Measurements from ENCODE around the gene BANF2.
"Not testable (repeated sequence)": the region's sequence is repeated elsewhere in the genome, so short reads cannot be mapped to it uniquely, and the experiment has no call there.

The BANF2 gene

DNA sequence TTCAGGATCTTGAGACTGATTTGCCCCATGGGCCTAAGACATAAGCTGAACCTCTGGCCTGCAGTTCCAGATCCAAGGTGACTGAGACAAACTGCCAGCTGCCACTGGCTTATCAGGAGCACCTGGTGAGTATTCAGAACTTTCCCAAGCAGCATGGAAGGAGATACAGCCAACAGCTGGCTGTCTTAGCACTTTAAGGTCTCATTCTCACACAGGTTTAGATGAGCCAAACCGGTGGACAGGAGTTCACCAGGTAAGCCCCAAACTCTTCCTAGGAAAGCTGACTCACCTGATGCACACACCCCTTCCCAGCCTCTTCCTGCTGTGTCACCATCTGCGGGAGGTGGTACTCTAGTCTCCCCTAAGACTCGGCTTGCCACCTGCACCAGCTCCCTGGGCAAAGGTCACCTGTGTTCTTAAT is at the start of gene BANF2:
Gene BANF2, plus strand, starts transcription at position 36 of the 421 bp plus-strand sequence. CDS start 25,060 bp downstream, outside the sequence.
- no peak for DNase-seq (ENCODE audit: low read depth)

DNA sequence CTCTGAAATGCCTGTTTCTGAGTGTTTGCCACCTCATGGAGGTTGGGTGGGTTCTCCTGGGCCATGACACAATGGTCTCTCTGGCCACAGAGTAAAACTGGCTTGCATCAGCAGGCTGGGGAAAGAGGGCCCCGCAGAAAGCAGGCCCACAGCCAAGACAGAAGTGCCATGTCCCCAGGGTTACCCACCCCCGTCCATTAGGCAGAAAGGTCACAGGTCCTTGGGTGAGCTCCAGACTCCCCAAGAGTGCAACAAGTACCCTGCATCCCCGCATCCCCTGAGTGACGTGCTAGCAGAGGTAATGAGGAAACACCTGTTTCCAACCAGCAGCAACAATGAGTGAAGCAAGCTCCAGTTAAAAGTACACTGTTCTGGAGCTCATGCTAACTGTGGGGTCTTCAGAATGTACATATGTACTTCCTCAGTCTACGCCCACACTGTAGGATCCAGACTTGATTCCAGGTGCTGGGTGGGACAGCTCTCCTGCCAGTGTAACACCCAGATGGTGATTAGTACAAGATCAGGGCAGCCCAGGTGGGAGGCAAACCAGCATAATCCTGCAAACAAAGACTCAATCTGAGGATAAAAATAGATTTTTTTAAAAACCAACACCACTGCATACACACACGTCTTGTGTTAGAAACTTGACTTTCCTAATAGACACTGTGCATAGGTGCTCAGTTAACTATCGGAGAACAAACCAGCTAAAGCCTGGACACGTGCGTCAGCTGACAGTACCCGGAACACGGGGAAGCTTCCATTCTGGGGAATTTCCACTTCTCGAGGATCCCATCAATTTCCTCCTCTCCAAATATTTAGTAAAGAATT is 49.3 kb upstream of the BANF2 start:
- no peak for DNase-seq (ENCODE audit: low read depth)

DNA sequence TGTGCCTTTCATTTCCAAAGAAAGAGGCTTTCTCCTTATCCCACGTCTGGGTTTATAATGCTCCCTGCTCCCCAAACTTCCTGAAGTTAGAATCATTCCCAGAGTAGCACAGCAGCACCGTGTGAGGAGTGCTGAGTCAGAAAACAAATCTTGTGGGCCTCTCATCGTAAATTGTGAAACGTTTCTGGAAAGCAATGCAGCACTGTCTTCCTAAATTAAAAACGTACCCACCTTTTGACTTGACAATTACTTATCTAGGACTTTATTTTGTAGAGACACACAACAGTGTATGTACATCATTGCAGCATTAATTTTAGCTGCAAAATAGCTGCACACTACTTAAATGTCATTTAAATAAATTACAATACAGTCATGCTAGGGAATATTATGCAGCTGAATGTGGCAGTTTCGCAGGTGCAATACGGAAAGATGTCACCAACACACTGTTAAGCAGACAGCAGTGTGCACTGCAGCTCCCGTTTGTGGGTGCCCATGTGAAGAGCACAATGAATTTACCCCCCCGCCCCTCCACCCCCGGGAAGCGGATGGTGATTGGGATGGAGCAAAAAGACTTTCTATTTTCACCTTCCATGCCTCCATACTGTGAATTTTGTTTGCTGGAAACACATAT is 48.5 kb upstream of the BANF2 start:
- DNase-seq (ENCODE audit: low read depth): no peak

DNA sequence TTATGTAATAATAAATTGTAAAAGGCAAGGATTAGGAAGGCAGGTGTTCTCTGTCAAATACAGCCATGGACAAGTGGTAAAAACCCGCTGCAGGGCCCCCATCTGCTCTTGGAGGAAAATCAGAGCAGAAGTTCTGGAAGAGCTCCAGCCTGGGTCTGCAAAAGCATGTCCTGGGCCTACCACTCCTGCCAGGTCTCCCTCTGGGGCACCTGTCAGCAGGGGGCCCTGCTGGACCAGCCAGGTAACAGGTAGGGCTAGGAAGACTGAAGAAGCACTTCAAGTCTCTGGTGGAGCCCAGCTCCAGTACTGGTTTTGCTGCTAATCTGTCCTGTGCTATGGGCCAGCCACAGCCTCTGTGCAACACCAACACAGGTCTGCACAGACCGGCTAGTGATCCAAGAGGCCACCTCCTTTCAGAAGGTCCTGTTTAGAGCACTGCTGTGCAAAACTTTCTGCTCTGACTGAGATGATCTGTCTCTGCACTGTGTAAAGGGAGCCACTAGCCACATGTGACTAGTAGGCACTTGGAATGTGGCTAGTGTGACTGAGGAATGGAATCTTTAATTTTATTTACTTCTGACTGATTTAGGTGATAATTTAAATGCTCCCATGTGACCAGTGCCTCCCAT is 47.9 kb upstream of the BANF2 start:
- DNase-seq (ENCODE audit: low read depth): no peak

DNA sequence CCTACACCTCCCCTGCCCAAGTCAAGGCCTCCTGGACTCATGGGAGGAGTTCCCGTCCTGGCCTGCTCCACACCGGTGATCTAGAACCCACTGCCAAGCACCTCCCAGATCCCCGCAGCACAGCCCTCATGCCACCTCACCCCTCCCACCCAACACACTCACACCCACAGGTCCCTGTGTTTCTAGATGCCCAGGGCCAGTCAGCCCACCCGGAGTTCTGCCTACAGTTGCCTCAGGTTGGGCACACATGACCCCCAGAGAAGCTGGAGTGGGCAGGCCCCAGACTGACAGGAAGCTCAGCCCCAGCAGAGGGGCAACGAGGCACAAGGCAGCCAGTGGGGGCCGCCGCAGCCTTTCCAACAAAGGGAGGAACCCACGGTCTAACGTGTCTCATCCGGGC is 47.4 kb upstream of the BANF2 start:
- no peak for DNase-seq (ENCODE audit: low read depth)

DNA sequence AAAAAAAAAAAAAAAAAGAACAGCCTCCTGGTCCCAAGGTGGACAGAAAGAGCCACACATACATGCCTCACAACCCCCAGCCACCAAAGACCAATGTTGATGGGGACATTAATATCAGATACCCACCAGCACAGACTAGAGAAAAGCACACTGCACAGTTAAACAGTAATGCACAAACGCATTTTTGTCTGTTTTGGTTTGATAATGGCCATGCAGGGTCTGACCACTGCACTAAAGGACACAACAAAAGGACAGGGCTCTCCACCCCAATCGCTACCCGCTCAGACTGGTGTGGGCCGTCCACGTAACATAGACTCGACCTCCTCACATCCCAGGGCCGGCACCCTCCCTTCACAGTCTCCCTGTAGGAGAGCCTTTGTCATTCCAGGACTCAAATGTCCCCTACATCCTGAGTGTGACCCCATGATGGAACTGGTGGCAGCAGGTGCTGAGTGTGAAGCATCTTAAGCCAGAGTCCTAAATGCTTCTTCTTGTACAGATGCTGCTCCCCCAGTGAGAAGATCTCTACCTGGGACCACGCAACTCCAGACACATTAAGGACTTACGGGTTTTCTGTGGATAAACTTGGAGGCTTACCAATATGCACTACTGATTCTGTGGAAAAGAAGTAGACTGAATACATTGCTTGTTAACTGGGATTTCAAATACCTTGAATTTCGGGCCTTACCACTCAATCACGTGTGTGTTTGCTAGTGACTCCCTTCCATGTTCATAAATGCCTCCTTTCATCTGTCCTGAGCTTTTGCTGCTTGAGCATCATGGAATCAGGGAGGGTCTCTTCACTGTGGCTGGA is 45.7 kb upstream of the BANF2 start:
- no peak for DNase-seq (ENCODE audit: low read depth)

DNA sequence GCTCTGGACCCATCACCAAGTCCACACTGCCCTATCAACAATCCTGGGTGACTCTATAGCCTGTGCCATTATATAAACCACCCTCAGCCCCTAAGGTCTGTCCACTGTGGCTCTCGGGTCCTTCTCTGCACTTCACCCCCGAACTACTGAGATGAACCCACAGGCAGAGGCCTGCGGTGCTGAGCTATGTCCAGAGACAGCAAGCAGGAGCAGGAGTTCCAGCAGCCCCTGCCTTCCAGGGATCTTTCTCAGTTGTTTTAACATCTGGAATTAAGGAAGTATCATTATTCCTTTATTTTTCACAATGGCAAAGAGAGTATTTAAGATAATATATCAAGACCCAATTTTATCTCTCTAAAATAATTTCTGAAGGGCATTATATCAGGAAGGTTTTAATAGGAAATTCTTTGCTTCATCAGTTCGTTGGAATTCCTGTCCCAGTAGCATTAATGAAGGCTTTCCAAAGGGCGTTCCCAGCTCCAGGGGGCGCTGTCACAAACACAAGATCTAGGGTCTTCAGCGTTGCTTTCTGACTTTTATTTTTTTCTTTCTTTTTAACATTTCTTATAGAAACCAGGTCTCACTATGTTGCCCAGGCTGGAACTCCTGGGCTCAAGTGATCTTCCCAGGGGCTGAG is 45.0 kb upstream of the BANF2 start:
- DNase-seq (ENCODE audit: low read depth): peak; percentile 71

DNA sequence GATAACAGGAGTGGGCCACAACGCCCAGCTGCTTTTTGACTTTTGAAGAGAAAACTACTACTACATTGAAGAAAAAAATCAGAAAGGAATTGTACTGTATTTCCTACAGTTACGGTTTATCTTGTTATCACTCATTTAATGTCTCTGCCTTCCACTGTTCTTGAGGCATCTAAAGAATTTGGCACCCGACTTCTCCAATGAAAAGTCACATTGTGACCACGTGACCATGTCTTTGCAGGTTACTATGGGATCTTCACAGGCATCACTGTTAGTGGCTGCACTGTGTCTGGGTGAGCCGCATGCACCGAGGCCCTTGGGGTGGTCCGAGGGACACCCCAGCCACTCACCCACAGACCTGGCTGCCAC is 44.5 kb upstream of the BANF2 start:
- peak; percentile 16 for DNase-seq (ENCODE audit: low read depth)

DNA sequence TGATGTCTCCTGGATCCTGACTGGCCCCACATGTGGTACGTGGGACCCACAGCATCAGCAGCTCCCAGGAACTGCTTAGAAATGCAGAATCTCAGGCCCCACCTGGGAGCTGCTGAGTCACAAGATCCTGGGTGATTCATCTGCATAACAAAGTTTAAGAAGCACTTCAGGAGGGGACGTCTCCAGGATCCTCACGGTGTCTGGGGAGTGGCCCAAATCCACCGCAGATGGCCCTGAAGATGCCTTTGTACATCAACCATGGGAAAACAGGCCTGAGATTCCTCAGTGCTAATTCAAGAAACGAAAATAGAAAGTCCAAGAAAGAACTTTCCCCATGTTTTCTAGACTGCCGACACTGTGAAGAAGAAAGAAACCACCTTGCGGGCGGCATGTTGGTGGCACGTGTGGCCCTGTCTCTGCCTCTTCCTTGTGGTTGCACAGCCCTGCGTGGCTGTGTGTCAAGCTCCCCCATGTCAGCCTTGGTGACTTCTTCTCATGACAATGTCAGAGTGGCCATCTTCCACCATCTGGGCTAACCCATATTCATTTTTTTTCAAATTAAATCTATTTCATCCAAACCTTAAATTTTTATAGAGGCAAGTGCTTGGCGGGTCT is 43.8 kb upstream of the BANF2 start:
- peak; percentile 37 for DNase-seq (ENCODE audit: low read depth)

DNA sequence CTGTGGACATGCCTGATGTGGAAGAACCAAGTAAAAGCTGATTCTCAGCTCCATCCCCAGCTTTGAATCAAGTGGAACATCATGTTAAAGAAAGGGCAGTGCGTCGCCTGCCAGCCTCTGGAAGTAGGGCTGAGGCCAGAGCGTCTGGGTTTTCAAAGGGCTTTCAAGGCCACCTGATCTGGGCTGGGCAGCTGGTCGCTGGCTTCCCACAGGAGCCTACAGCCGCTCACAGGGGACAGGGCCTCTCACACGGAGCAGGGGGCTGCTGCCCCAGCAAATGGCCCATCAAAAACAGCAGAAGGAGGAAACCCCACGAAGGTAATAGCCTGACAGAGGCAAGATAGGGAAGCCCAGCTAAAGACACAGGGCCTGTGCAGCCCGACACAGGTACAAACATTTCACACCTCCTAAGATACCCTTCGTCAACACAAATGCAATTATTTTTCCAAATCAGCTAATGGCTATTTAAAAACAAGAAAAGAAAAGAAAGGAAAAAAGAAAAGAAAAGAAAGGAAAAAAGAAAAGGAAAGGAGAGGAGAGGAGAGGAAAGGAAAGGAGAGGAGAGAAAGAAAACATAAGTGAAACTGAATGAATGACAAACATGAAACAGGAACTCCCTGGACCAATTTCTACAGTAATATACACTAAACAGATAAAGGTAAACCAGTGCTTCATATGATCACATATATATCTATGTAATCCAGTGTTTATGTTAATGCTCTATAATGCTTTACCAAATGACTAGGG is 42.5 kb upstream of the BANF2 start:
- no peak for DNase-seq (ENCODE audit: low read depth)

DNA sequence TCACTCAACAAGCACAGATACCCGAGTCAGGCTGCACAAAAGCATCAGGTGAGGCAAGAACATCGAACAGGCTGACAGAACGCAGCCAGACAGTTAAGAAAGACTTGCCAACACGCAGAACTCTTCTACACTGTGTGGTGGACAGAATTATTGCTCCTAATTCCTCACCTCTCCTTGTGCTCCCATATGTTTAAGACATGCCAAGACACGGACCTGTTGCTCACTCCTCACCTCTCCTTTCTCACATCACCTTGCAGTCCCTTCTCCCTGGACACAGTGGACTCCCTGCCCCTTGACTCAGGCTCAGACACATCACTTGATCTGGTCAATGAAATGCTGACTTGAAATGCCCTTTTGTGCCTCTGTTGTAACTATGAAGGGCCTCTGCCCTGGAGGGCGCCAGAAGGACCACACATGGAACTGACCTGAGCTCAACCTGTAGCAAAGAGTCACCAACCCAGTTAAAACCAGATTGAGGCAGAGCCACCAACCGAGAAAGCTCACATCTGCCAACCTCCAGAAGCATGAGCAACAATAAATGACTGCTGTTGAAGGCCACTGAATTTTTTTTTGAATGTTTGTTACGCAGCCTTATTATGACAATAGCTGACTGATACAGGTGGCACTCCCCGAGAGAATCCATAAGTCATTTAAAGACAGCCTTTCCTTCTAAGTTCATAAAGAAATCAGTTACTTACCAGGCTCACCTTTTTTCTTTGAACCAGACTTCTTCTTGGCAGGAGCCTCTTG is 41.7 kb upstream of the BANF2 start:
- DNase-seq (ENCODE audit: low read depth): no peak

DNA sequence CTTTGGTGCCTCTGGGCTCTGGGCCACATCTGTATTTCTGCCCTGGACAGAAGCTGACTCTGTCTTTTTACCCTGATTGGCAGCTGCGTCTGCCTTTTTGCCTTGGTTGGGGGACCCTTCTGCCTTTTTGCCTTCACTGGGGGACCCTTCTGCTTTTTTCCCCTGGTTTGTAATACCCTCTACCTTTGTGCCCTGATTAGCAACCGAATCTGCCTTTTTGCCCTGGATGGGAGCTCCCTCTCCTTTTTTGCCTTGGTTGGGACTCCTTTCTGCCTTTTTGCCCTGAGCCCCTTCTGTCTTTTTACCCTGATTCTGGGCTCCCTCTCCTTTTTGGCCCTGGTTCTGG is 41.1 kb upstream of the BANF2 start:
- no peak for DNase-seq (ENCODE audit: low read depth)

DNA sequence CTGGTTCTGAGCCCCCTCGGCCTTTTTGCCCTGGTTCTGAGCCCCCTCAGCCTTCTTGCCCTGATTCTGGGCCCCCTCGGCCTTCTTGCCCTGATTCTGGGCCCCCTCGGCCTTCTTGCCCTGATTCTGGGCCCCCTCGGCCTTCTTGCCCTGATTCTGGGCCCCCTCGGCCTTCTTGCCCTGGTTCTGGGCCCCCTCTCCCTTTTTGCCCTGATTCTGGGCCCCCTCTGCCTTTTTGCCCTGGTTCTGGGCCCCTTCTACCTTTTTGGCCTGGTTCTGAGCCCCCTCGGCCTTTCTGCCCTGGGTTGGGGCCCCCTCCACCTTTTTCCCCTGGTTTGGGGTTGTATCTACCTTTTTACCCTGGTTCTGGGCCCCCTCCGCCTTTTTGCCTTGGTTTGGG is 40.4 kb upstream of the BANF2 start:
- not testable (repeated sequence) for DNase-seq (ENCODE audit: low read depth)

DNA sequence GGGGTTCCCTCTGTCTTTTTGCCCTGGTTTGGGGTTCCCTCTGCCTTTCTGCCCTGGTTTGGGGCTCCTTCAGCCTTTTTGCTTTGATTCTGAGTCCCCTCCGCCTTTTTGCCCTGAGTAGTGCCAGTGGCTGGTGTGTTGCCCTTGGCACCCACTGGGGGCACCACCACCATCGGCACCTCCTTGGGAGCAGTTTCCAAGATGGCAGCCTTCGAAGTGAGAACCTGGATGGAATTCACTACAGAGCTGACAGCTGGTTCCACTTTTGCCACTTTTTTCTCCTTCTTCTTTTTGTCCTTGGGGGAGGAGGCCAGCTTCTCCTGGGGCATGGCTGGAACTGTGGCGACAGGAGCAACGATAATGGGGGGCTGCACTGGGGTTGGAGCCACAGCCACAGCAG is 40.0 kb upstream of the BANF2 start:
- no peak for DNase-seq (ENCODE audit: low read depth)

DNA sequence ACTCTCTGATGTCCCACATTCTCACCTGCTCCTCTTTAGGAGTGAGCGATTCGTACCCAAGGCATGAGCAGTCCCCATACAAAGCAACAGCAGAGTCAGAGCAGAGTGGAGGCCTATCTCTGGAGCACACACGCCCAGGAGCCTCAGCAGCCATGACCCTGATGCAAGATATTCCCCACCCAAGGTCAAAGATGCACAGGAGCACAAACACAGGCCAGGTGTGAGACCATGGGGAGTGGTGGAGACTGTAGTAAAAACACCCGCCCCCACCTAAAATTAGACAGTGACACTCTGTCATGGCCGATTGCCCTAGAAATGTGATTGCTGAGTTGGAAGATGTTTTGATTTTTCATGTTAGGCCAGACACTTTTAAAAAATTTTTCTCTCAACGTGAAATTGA is 39.1 kb upstream of the BANF2 start:
- DNase-seq (ENCODE audit: low read depth): no peak

DNA sequence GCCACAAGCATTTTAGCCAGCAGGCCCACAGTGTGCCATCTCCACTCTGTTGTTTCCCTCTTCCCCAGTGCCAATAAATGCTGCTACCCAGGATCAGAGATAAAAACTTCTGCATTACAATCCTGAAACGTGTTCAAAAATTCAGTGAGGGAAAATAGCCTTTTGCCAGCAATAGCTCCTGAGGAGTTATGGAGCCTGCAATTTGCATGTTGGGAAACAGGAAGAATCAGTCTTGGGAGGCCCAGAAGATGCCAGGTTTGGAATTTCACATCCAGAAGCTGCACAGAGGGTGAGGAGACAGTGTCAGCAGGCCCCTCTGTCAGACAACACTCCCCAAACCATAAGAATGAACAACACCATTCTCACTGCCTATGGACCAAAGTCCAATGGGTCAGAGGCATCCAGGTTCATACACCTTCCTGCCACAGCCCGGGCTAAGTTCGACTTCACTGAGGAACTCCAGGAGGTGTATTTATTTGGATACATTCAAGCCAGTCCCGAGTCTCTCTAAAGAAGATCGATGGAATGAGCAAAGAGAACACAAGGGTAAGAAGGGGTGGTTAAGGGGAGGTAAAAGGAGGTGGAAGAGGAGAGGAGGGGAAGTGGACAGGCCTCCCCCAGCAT is 38.5 kb upstream of the BANF2 start:
- DNase-seq (ENCODE audit: low read depth): no peak

DNA sequence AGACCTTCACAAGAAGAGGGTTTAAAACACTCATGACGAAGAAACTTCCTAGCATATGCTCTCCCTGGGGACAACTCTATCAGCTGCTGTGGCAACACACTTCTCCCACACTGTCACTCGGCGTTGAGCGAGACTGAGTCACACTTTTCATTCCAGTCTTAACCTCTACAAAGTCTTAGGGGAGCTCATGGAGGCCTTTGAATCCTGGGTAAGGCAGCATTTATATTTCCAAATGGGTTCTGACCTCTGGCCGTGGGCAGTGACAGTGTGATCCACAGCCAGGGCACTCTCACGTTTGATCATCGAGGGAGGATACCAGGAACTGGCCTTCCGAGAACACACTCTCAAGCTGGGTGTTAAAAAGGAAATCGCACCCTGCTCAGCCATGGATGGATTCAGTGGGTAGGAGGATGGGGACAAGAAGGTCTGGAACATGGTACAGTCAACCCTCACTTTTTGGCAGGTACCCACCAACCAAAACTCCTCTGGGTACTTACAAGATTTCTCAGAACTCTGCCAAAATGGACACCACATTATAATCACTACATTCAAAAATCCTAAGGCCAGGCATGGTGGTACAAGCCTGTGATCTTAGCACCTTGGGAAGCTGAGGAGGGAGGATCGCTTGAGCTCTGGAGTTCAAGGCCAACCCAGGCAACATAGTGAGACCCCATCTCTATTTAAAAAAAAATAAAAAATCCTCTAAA is 37.3 kb upstream of the BANF2 start:
- peak; percentile 17 for DNase-seq (ENCODE audit: low read depth)

DNA sequence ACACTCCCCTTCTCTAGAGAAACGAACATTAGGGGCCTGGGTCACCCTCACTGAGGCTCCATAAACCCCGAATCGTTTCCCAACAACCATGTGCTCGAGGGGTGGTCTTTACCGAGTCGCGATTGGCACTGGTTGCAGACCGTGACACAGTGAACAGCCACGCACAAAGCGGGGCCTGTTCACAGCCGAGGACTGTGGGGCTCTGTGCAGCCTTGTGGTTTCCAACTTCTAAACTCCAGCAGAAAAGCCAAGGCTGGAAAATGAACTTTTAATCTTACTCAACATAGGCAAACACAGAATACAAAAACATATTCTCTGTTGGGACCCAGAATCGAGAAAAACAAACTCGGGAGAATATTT is 36.7 kb upstream of the BANF2 start:
- DNase-seq (ENCODE audit: low read depth): no peak

DNA sequence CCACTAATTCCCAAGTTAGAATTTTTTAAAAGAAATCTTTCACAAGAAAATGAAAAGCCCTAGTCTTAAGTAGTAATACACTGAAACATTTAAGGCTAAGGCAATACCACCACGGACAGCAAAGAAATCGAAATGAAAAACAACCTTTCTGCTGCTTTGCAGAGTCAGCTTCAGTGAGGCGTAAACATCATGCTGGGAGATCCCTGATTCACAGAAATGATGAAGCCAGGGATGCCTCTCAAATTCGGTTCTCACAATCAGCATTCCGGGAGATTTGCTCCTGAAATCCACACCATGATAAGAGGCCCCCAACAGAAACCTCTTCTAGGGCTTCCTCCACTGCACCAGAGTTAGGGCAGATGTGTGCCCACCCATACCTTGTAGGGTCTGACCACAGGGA is 36.3 kb upstream of the BANF2 start:
- DNase-seq (ENCODE audit: low read depth): no peak

All from ELR (cell line).